ENCODE data around the gene ARHGAP42.

Gene ARHGAP42

GRCh38 chr11:100684101-100685065 lies 2.7 kb upstream of the ARHGAP42 start:
- no peak for TF ChIP-seq CTCF (IDR thresholded peaks at IDR 0.05; ENCODE audit: control extremely low read depth, extremely low read depth, low read depth, missing control alignments)
- CTCF ChIA-PET, result interaction anchor here (2.0 to 3.4 kb wide), 2 partner anchors 8 to 246 kb away, joined by 4 to 14 read pairs; no protein-coding TSS in a partner anchor
- no peak for DNase-seq (ENCODE audit: extremely low spot score)
- POLR2A ChIA-PET, result no interaction called here

GRCh38 chr11:100686476-100687053 lies 523 bp upstream of the ARHGAP42 start:
- ChIA-PET CTCF (no interaction called here), POLR2A (no interaction called here)
- no peak for TF ChIP-seq CTCF (IDR thresholded peaks at IDR 0.05; ENCODE audit: control extremely low read depth, extremely low read depth, low read depth, missing control alignments)
- DNase-seq (ENCODE audit: extremely low spot score), result no peak

- ChIA-PET CTCF (interaction anchor here (0.8 to 2.6 kb wide), 8 partner anchors 10 to 94 kb away, joined by 3 to 7 read pairs (median 4); no protein-coding TSS in a partner anchor), POLR2A (no interaction called here)
- TF ChIP-seq CTCF (IDR thresholded peaks at IDR 0.05; ENCODE audit: control extremely low read depth, extremely low read depth, low read depth, missing control alignments), result peak; percentile 59
- DNase-seq (ENCODE audit: extremely low spot score), result peak; percentile 65
Measured at GRCh38 chr11:100687630-100688395, 725 bp downstream of the ARHGAP42 start.

- TF ChIP-seq CTCF (IDR thresholded peaks at IDR 0.05; ENCODE audit: control extremely low read depth, extremely low read depth, low read depth, missing control alignments), result no peak
- POLR2A ChIA-PET, result no interaction called here
- CTCF ChIA-PET, result interaction anchor here (1.0 to 2.6 kb wide), 4 partner anchors 10 to 96 kb away, joined by 3 to 7 read pairs (median 3); no protein-coding TSS in a partner anchor
- DNase-seq (ENCODE audit: extremely low spot score), result no peak
Measured at GRCh38 chr11:100689141-100689540, 2.1 kb downstream of the ARHGAP42 start.

GRCh38 chr11:100691896-100692653 lies 5.0 kb downstream of the ARHGAP42 start:
- ChIA-PET CTCF (interaction anchor here (2.1 kb wide), 1 partner anchor 10 kb away, joined by 14 read pairs; no protein-coding TSS in a partner anchor), POLR2A (no interaction called here)
- no peak for TF ChIP-seq CTCF (IDR thresholded peaks at IDR 0.05; ENCODE audit: control extremely low read depth, extremely low read depth, low read depth, missing control alignments)
- DNase-seq (ENCODE audit: extremely low spot score), result no peak
